GM12878 (cell line): ENCODE data around the gene TMEM175. TPM values are rescaled to one million over a fixed set of nuclear protein-coding genes. Genes with fewer than 3 reads are reported as not detected.

ENCODE experiments used
- BCL11A ChIP-seq: IDR thresholded peaks from 2 replicates; pipeline ENCODE4 v1.6.1; 2011; ENCODE audit warnings: low read depth, low read length
- CUX1 ChIP-seq: IDR thresholded peaks from 2 replicates; pipeline ENCODE4 v1.6.1; 2012; ENCODE audit warnings: improper control_type of control experiment, low read depth, low read length; ENCODE audit not compliant: insufficient replicate concordance
- ETV6 ChIP-seq, 2 experiments: fragments of 450-650 bp in 1 of 2; IDR thresholded peaks in 1 of 2; conservative IDR thresholded peaks in 1 of 2; 2 replicates each; pipeline ENCODE4 v1.6.1; 2014; ENCODE audit warnings: antibody characterized with exemption in 1 of 2, borderline replicate concordance in 1 of 2, low read depth in 1 of 2, mild to moderate bottlenecking in 1 of 2, moderate library complexity in 1 of 2
- HSF1 ChIP-seq: fragments of 150-350 bp; IDR thresholded peaks from 2 replicates; pipeline ENCODE4 v1.6.1; 2014; ENCODE audit warnings: mild to moderate bottlenecking, low read depth, low read length
- MYB ChIP-seq: fragments of 150-350 bp; IDR thresholded peaks from 2 replicates; pipeline ENCODE4 v1.6.1; 2014; ENCODE audit warnings: mild to moderate bottlenecking, low read depth, low read length, borderline replicate concordance
- NFIC ChIP-seq: IDR thresholded peaks from 2 replicates; pipeline ENCODE4 v1.6.1; 2012; ENCODE audit warnings: low read depth, mild to moderate bottlenecking, inconsistent platforms, low read length, moderate library complexity
- NFYB ChIP-seq: IDR thresholded peaks from 2 replicates; pipeline ENCODE4 v1.6.1; 2011; ENCODE audit warnings: low read depth, mild to moderate bottlenecking, low read length, improper control_type of control experiment, moderate library complexity; ENCODE audit not compliant: insufficient read depth
- NKRF ChIP-seq: fragments of 450-650 bp; conservative IDR thresholded peaks from 2 replicates; pipeline ENCODE4 v1.6.1; 2017; ENCODE audit warnings: mild to moderate bottlenecking, moderate library complexity
- PBX3 ChIP-seq: IDR thresholded peaks from 2 replicates; pipeline ENCODE4 v1.6.1; 2011; ENCODE audit warnings: mild to moderate bottlenecking, low read depth, low read length, moderate library complexity; ENCODE audit not compliant: insufficient replicate concordance
- RCOR1 ChIP-seq: conservative IDR thresholded peaks from 2 replicates; pipeline ENCODE4 v1.6.1; 2012; ENCODE audit warnings: low read depth, low read length, improper control_type of control experiment
- RUNX3 ChIP-seq: IDR thresholded peaks from 2 replicates; pipeline ENCODE4 v1.6.1; 2012; ENCODE audit warnings: low read length, inconsistent platforms
- USF1 ChIP-seq: IDR thresholded peaks from 2 replicates; pipeline ENCODE4 v1.6.1; 2011; ENCODE audit warnings: borderline replicate concordance, low read depth, mild to moderate bottlenecking, moderate library complexity, mixed read lengths, low read length; ENCODE audit not compliant: insufficient read depth; ENCODE audit errors: extremely low read length
- USF2 ChIP-seq: IDR thresholded peaks from 2 replicates; pipeline ENCODE4 v1.6.1; 2011; ENCODE audit warnings: low read depth, low read length, improper control_type of control experiment, borderline replicate concordance
- ZSCAN29 ChIP-seq: fragments of 450-650 bp; IDR thresholded peaks from 2 replicates; pipeline ENCODE4 v1.6.1; 2017; ENCODE audit warnings: mild to moderate bottlenecking, moderate library complexity
- polyA plus RNA-seq, 11 experiments: library from polyadenylated mRNA; depleted of rRNA in 4 of 11; unstranded in 6 of 11; stranded (reverse) in 5 of 11; fragments of >200 nt; fragmentation: Nextera tagmentation in 4 of 11; fragmentation: Illumina TruSeq in 1 of 11; extraction: Ambion mirVana in 4 of 11; extraction: Trizol in 1 of 11; gene quantifications; 1 replicate in 1 of 11; 2 replicates in 10 of 11; pipeline versions ENCODE4 v1.2.1 to v1.2.3, GENCODE V29; 2011 to 2016; ENCODE audit warnings: inconsistent platforms in 2 of 11, missing spikeins in 2 of 11, low read depth in 1 of 11
- total RNA-seq, 4 experiments: library from RNA; depleted of rRNA in 3 of 4; stranded (reverse); fragments of >200 nt in 3 of 4; fragmentation: Illumina TruSeq in 1 of 4; extraction: Trizol in 1 of 4; gene quantifications; 2 replicates each; pipeline versions ENCODE4 v1.2.1 to v1.2.3, GENCODE V29; 2013 to 2021

TMEM175 gene
- total and polyA plus RNA-seq, 10 of the 15 experiments (the other 5 are each of a cell fraction or from before 2014, with no cell fraction given), result 0.11 to 39.5 (median 22.3) TPM

GRCh38 chr4:924107-925096 is 7.9 kb upstream of the TMEM175 start (continued):
- no peak for TF ChIP-seq MYB
- no peak for TF ChIP-seq USF1
- TF ChIP-seq NFYB, result peak; percentile 67
- no peak for TF ChIP-seq CUX1
- TF ChIP-seq NKRF, result no peak
- peak in 1 of 2 experiments; percentile 67; a peak in 1 of 4 replicates for TF ChIP-seq ETV6 (conservative IDR thresholded peaks at IDR 0.05 in 1 of 2, IDR thresholded peaks at IDR 0.05 in 1 of 2; ENCODE audit: borderline replicate concordance in 1 of 2, low read depth in 1 of 2)
- no peak for TF ChIP-seq PBX3
- TF ChIP-seq RUNX3, result peak; percentile 85
- TF ChIP-seq BCL11A, result no peak
- TF ChIP-seq ZSCAN29, result no peak
- TF ChIP-seq HSF1, result no peak
- TF ChIP-seq NFIC, result peak; percentile 52; the same call in 1 of the 2 replicates
- no peak for TF ChIP-seq USF2
- no peak for TF ChIP-seq RCOR1
